HS-27A (cell line): Measurements from ENCODE around the gene CHTF18.
"Not testable (repeated sequence)": the region's sequence is repeated elsewhere in the genome, so short reads cannot be mapped to it uniquely, and the experiment has no call there.

Experiments
- DNase-seq: peaks from one replicate; pipeline ENCODE4 v3.0.0-alpha.2; 2012; ENCODE audit warnings: low read depth, missing footprints

CHTF18 gene

DNA sequence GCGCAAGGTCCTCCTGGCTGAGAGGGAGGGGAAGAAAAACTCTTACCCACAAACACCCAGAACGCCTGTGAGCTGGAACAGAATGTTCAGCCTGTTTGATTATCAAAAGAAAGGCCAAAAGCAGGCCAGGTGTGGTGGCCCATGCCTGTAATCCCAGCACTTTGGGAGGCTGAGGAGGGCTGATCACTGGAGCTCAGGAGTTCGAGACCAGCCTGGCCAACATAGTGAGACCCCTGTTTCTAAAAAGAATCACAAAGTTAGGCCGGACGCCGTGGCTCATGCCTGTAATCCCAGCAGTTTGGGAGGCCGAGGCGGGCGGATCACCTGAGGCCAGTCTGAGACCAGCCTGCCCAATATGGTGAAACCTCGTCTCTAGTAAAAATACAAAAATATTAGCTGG is 12.1 kb upstream of the CHTF18 start:
- DNase-seq, result not testable (repeated sequence)

DNA sequence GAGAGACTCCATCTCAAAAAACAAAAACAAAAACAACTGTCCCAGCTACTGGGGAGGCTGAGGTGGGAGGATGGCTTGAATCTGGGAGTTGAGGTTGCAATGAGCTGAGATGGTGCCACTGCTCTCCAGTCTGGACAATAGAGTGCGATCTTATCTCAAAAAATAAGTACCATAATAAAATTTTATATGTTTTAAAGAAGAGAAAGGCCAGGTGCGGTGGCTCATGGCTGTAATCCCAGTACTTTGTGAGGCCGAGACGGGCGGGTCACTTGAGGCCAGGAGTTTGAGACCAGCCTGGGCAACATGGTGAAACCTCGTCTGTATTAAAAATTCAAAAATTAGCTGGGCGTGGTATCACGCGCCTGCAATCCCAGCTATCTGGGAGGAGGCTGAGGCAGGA is 11.6 kb upstream of the CHTF18 start:
- no peak for DNase-seq

DNA sequence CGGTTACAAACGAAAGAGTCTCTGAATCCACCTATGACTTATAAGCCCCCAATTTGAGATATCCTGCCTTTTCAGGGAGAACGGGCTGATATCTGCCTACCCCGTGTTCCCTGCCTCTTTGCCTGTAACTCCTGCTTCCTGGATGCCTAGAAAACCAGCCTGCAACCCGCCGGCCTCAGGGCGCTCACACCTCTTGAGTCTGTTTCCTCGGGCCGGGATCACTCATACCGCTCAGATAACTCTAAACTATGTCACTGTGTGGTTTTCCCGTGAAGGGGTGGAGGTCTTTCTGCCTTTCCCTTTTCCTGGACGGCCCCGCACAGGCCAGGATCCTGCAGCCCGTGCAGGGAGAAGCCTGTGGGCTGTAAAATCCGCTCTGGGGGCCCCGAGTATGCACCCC is 10.6 kb upstream of the CHTF18 start:
- DNase-seq, result no peak

DNA sequence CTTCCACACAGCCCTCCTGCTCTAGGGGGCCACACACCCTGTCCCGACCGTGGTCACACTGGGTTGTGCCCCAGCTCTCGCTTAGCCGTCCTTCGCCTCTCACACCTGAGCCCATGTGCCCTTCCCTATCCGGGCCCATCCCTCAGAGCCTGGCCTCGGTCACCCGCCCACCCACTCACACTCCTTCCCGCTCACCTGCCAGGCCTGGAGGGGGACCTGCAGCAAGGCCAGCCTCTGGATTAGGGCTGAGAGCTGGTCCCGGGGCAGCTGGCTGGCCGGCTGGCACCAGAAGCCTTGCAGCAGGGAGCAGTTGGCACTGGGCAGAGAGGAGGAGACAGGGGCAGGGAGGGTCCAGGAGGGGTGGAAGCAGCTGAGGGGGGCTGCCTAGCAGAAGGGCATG is 10.0 kb upstream of the CHTF18 start:
- no peak for DNase-seq

DNA sequence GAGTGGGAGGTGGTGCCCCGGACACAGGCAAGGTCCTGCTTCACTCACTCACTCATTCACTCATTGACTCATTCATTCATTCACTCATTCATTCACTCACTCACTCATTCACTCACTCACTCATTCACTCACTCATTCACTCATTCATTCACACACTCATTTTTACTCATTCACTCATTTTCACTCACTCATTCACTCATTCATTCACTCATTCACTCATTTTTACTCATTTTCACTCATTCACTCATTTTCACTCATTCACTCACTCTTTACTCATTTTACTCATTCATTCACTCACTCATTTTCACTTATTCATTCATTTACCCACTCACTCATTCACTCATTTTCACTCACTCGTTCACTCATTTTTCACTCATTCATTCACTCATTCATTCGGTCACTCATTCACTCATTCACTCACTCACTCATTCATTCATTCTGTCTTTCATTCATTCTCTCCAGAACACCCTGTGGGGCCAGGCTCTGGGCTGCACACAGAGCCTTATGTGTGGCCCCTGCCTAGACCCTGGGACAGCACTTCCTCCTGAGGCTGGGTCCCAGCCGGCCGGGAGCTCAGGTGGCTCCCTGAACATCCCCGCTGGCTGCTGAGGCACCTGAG is 9.4 kb upstream of the CHTF18 start:
- no peak for DNase-seq

DNA sequence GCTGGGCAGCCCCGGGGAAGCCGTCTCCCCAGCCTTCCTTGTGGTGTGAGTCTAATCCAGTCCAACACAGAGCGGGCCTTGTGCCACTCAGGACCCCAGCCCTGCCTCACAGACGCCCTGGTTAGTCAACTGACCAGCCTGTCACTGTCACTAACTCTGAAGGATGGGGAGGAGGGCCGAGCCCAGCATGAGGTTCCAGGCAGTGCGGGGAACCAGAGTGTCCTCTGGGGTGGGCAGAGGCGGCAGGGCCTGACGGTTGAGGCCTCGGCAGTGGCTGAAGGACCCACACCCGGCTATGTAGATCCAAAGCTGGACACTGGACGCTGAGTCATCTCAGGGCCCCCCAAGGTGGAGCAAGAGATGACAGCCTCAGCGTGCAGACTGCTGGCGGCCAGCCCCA is 8.9 kb upstream of the CHTF18 start:
- DNase-seq, result no peak

DNA sequence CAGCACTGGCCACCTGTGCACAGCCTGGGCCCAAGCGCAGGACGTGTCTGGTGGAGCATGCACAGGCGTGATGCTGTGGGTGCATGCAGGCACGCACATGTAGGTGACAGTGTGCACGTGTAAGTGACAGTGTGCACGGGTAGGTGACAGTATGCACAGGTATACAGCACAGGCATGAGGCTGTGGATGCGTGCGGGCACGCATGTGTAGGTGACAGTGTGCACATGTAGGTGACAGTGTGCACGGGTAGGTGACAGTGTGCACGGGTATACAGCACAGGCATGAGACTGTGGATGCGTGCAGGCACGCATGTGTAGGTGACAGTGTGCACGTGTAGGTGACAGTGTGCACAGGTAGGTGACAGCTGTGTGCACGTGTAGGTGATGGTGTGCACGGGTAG is 8.1 kb upstream of the CHTF18 start:
- DNase-seq, result no peak

DNA sequence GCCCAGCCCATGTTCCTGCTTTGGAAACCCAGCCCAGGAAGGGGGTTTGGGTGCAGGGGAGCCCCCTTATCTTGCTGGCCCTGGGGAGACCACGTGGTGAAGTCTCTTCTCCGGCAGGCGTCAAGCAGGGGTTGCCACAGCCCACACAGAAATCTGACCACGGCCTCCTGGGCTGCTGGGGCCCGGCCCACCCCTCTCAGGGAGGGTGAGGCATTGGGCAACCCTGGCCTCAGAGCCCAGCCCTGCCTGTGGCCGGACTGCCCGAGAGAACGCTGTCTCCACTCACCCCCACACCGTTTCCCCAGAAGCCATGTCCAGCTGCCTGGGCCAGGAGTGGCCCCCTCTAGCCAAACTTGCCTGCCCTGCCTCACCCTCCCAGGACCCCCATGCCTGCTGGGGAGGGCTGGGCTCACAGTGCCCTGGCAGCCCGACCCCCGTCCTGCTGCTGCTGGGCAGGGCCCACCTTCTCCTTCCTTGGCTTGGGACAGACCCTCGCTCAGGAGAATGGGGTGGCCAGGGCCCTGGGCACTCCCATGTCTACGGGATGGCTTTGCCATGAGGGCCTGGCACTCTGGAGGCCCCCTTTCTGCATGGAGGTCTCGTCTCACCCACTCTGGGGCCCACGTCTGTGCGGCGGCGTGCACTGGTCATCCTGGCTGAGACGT is 6.9 kb upstream of the CHTF18 start:
- no peak for DNase-seq

DNA sequence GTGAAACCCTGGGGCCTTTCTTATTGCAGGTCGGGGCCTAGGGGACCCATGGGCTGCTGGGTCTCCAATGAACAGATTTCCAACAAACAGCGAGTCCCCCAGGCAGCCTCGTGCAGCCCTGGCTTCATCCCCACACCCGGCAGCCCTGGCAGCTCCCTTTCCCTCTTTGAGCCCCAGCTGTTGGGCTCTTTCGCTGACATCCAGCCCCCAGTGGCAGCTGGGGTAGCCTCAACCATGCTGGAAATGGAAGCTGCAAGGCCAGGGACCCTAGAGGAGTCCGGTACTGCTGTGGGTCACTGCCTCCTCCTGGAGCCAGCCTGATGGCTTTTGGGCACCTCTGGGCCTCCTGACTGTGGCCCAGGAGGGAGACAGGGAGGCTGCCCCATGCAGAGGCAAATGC is 6.2 kb upstream of the CHTF18 start:
- no peak for DNase-seq

DNA sequence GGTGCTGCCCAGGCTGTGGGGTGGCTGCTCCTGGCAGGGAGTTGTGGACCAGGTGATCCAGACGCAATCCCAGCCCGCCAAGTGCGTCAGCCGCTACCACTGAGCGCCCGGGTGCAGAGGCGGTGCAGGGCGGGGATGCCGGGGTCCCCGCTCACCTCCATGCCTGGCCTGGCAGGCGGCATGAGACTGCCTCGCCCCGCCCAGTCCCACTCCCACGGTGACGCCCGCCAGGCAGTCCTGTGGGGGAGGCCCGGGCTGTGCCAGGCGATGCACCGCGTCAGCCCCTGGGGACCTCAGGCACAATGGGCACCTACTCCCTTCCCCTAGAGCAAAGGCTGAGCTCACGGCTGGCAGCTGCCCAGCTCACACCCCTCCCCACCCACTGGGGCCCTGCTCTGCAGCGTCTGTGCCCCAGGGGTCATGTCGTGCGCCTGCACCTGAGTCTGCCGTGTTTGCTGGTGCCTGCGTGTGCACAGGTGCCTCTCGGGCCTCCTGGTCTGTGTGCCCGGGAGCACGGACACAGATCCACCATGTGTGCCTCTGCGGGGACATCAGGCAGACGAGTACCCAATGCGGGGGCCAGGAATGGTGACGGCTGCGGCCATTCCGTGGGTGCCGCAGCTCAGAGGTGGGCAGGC is 5.5 kb upstream of the CHTF18 start:
- no peak for DNase-seq

DNA sequence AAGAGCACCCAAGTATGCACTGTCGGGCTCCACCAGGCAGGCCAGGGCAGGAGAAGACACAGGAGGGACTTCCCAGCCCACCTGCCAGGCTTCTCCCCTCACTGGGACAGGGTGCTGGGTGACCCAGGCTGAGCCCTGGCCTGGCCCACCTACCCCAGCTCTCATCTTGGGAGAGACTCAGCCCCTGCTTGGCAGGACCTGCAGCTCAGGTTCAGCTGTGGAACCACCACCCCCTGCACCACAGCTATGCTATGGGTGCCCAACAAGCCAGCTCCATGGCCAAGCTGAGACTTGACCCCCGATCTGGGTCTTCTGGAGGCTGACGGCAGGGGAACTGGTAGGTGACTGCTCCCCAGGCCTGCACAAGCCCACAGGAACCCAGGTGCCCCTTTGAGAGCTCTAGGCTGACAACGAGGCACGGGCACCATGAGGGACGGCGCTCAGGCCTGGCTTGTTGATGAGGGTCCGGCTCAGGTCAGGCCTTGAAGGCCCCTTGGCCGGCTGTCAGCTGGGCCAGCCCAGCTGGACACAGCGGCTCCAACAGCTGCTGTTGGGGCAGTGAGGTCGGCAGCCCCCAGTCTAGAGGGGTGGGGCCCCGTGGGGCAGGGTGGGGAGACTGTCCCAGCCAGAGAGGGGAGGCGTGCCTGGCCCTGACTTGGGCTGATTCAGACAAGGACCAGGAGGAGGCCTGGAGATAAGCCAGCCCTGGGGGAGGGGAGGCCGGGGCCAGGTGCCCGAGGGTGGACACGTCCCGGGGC is 4.8 kb upstream of the CHTF18 start:
- no peak for DNase-seq

DNA sequence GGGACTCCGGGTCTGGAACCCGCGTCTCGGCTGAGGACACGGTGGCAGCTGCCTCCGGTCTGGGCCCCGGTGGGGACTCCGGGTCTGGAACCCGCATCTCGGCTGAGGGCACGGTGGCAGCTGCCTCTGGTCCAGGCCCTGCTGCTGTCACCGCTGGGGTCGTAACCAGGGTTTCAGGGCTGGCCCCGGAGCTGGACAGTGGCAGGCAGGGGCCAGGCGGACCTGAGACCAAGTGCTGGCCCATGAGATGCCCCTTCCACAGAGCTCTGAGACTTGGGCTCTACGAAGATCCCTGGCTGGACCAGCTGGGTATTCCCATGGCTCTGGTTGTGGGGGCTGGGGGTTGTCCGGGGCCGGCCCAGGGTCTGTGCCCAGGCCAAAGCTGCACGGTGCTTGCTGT is 4.0 kb upstream of the CHTF18 start:
- no peak for DNase-seq

DNA sequence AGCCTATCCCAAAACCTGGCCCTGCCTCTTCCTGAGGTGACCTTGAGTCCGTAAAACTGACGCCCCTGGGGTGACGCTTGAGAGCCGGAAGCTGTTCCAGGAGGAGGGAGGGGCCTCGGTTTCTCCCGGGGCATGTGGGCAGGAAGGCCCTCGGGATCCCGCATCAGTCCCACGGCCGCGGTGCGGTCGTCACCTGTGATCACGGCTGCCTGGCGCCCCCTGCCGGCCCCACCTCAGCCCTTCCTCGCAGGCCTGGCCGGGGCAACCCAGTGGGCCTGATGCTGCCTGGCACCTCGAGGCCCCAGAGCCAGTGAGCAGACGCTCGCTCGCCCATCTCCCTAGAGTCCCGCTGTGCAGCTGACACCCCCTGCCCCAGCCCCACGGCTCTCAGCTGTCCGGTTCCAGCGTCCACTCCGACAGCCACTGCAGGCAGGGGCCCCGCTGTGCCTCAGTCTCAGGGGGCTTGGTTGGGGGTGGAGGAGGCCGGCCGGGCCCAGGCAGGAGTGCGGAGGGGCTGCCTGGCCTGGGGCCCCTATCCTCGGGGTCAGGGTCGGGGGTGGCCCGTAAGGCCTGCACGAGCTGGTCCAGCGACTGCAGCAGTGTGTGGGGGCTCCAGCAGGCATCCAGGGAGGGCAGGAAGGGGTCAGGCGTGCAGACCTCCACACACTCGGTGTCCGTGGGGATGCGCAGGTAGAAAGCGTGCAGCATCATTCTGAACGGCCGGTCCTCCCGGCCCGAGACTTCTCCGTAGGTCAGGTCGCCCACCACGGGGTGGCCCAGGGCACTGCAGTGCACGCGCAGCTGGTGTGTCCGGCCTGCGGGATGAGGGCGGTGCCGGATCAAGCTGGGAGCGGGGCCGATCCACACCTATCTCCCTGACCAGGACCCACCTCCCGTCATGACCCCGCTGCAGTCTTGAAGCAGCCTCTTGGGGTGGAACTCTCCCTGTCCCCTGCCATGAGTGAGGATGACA is 2.6 kb upstream of the CHTF18 start:
- DNase-seq, result no peak

DNA sequence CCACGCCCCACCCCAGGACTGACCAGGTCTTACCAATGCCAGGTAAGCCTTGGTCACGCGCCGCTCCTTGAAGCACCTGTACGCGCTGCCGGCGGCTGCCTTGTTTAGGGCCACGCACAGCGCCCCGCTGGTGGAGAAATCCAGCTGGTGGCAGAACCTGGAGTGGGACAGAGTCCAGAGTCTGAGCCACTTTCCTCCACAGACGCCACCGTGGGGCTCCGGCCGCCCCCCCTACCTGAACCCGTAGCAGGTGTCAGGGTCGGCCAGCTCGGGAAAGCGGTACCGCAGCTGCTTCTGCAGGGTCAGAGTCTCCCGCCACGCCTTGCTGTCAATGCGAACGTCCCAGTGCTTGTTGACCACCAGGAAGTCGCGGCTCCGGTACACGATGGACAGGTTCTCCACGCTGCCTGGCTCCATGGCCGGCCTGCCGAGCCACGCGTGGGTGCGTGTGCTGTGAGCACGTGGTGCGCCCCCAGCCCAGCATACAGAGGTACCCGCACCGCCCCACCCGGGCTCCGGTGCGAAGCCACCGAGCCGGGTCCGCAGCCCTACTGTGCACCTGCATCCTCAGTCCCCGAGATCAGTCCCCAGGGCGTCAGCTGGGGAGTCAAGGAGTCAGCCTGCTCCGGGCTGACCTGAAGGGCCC is 976 bp upstream of the CHTF18 start:
- no peak for DNase-seq

DNA sequence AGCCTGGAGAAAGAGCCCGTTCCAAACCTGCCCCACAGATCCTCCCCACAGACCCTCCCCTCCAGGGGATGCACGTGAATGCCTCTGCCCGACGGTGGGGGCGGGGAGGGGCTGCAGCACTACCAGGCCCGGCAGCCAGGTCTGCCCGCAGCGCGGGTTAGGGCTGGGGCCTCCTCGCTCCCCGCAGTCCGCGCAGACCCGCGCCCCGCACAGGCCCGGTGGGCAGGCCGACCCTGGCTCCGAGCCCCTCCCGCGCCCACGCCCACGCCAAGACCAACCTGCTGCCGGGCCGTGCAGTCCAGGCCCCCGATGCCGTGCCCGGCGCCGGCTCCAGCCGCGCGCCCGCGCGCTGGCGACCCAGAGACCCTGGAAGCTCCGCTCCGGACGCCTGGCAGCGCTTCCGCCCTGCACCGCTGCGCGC is 432 bp upstream of the CHTF18 start, which contains the start of gene RPUSD1:
RPUSD1 (minus strand) TSS at position 404 of the 421 bp plus-strand sequence. CDS start 644 bp downstream, outside the sequence.
- DNase-seq, result no peak

DNA sequence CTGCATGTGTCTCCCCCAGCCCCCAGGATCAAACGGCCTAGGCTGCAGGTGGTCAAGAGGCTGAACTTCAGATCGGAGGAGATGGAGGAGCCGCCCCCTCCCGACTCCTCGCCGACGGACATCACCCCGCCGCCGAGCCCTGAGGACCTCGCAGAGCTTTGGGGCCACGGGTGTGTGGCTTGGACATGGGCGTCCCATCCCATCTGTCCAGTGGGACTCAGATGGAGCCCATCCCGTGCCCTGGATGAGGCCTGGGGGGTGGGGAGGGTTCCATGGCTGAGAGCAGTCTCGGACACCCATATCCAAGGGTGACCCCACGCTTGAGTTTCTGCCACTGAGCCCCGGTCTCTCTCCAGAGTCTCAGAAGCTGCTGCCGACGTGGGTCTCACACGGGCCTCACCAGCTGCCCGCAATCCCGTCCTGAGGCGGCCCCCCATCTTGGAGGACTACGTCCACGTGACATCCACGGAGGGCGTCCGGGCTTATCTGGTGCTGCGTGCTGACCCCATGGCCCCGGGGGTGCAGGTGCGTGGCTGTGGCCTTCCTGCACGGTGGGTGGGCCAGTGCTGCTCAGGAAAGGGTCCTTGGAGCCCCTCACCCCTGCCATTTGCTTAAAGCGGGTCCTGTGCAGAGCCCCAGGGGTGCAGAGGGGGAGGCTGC is 901 bp downstream of the CHTF18 start:
- no peak for DNase-seq

DNA sequence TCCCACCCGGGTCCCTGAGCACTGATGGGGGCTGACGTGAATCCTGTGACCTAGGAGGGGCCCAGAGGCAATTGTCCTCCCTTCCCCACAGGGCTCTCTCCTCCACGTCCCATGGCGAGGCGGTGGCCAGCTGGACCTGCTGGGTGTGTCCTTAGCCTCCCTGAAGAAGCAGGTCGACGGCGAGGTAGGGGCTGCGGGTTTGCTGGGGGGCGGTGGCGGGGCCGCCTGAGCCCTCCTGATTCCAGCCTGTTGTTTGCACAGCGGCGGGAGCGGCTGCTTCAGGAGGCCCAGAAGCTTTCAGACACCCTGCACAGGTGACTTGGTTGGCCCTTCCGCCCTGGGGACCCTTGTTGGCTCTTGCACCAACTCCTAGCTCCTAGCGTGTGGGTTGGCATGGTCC is 1.7 kb downstream of the CHTF18 start:
- DNase-seq, result no peak

DNA sequence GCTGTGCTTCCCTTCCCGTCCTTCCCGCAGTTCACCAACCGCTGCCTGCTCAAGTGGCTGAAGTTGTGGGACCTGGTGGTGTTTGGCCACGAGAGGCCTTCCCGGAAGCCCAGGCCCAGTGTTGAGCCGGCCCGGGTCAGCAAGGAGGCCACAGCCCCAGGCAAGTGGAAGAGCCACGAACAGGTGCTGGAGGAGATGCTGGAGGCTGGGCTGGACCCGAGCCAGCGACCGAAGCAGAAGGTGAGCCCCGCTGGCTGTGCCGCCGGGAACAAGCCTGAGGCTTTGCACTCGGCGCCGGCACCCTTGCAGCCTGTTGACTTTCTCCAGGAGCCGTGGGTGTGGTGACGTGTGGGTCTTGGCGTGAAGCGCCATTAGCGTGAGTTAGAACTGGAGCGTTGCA is 2.7 kb downstream of the CHTF18 start:
- no peak for DNase-seq

DNA sequence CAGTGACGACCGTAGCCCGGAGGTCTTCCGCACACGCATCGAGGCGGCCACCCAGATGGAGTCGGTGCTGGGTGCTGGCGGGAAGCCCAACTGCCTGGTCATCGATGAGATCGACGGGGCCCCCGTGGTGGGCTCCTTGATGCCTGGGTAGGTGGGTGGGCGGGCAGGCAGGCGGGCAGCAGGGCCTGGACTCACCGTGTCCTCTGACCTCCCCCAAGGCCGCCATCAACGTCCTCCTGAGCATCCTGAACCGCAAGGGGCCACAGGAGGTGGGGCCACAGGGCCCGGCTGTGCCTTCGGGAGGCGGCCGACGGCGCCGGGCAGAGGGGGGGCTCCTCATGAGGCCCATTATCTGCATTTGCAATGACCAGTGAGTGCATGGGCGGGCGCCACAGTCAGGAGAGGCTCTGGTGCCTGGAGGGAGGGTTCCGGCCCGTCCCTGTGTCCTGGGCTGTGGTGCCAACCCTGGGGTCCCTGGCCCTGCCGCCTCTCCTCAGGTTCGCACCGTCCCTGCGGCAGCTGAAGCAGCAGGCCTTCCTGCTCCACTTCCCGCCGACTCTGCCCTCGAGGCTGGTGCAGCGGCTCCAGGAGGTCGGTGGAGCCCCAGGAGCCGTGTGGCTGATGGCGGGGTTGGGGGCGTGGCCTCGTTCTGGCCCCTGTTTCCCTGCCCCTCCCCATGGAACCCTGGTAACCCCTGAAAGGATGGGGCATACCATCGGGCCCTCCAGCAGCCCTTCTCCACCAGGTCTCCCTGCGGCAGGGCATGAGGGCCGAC is 4.0 kb downstream of the CHTF18 start:
- no peak for DNase-seq

DNA sequence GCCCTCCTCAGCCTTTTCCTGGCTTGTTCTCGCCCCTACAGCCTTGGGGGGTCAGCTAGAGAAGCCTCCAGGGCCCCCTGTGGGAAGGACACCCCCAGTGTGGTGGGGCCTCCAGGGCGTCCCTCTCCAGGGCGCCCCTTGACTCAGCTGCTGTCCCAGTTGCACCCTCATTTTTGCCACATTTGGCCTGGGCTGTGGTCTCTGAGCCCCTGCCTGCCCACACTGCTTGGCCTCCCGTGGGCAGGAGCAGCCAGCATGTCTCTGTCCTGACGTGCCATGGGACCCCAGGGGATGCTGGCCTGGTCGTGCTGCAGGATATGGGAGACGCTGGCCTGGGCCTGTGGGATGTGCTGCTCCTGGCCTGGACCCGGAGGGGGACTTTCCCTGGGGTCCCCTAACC is 5.0 kb downstream of the CHTF18 start:
- no peak for DNase-seq
